Eye (tissue), 1 donor: Measurements from ENCODE around the gene EN2.
"Not testable (repeated sequence)": the region's sequence is repeated elsewhere in the genome, so short reads cannot be mapped to it uniquely, and the experiment has no call there.

Experiments
- DNase-seq: peaks from one replicate; pipeline ENCODE4 v3.0.0-alpha.2; 2015

EN2 gene

DNA sequence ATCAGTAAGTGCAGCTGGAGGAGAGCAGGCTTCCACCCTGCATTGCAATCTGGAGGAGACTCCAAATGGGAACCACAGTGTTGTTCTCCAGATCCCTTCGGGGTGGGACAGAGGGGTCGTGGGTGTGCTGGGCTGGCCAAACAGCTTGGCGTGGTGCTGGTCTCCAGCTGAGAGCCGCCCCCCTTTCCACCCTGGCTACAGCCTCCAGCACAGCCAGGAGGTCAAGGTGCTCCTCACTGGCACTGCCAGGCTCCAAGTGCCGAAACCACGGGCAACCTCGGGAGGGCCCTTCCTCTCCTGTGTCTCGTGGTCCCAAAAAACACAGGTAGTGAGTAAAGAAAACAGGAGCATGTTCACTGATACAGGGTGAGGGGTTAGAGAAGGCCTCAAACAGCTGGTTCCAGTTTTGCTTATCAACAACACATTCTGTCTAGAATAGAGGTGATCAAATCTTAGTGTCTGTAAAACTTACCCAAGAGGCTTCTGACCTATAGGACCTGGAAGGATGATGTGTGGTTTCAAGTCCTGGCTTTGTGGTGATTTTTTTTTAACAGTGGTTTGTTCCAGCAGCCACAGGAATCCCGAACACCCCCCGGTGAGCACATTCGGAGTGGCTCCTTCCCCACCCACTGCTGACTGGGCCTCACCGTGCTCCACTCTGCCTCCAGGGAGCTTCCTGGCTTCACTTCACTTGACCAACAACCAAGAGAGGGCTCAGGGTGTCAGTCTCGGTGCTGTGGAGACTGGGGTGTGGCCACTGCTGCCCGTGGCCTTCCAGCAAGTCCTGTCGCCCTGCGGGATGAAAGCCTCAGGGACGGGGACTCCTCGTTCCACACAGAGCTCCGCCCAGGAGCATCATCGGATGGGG lies 31.2 kb upstream of the EN2 start:
- no peak for DNase-seq

DNA sequence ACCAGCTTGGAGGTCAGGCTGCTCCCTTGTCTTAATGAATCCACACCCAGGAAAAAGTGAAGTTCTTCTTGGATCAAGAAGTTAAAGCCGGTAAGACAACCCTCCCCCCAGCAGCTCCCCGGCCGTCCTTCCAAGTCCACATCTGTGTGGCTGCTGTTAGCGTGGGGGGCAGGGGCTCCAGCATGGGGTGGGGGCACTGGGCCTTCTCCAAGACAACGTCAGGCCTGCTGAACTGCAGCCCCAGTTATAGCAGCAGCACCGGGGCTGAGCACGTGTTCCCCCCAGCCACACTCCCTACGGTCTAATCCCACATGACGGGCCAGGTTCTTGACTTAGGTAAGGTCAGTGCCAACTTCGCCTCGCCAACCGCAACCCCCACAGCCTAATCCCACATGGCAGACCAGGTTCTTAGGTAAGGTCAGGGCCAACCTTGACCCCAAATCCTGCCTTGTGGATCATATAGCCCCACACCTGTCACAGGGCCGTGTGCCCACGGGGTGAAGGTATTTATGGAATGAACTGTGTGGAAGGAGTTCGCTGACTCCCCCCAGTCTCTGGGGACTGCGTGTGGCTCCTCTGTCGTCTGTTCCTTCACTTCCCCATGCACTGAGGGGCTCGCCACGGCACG lies 30.4 kb upstream of the EN2 start:
- DNase-seq: no peak

DNA sequence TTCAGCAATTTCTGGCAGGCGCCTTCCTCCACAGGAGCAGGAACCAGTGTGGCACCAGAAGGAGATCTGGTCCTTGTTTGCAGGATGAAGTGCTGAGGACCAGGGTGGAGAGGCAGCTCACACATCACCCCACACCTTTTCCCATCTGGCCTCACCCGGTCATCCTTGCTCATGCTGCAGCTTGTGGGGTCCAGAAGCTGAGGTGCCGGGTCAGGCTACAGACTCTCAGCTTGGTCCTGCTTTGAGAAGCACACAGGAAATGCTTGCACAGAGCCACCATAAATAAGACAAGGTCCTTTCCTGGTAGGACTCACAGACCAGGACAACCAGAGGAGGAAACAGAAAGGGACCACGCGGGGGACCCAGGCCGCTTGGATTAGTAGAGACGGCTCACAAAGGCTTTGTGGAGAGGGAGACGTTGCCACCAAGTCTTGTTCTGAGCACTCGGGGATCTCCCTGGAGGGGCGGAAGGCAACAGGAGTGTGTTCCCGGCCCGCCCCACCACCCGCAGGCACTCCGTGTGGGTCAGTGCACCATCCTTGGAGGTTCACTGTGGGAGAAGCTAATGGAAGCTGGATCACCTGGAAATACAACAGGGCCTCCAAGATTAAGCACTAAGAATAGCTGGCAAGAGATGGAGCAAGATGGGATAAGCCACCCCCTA lies 29.6 kb upstream of the EN2 start:
- DNase-seq: no peak

- DNase-seq: no peak
These were observed 28.3 kb upstream of the EN2 start for GRCh38 chr7:155429651-155430050.

DNA sequence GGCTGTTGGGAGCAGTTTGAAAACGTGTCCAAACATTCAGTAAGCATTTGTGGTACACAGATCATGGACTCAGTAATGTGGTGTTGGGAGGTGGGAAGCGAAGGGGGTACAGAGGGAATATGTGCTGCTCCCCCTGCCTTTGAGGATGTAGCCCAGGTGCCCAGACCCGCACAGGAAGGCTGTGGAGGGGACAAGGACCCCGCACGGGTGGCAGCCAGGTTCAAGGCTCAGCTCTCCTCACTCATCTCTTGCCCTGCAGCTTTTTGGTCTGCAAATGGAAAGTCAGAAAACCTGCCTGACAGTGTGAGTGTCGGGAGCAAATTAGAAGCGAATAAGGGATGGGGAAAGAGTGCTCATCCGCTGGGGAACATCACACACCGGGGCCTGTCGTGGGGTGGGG lies 27.3 kb upstream of the EN2 start:
- no peak for DNase-seq

GRCh38 chr7:155431231-155431630 lies 26.7 kb upstream of the EN2 start:
- no peak for DNase-seq

DNA sequence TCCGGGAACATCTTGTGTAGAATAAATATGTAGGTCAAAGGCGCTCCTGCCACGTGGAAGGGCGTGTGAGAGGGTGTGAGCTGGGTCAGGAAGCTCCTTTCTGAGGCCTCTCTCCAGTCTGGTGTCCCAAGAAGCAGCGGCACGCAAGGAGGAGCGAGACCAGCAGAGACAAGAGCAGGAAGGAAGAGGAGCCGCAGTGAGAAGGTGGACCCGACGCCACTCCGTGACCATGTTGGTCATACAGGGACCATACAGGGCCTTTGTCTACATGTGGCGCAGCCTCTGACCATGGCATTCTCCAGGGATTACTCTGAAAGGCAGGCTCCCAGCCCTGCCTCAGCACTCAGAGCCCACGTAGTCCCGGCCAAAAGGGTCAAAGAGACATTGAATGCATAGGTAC lies 26.2 kb upstream of the EN2 start:
- no peak for DNase-seq

GRCh38 chr7:155435110-155435509 lies 22.8 kb upstream of the EN2 start:
- no peak for DNase-seq

DNA sequence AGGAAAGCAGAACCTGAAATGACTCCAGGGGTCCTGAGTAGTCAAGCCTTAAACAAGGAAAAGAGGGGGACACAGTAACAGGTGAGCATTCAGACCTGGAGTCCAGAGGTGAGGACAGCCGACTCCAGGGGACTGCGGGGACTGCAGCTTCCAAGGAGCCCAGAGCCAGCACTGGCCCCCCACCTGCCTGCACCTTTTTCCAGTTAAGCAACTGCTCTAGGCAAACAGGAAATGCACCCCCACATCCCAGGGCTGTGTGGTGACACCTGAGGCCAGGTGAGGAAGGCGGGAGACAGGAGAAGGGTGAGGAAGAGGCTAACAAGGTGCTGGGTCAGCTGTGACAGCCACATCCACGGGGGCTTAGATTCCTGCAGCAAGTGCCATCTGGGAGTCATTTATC lies 20.1 kb upstream of the EN2 start:
- no peak for DNase-seq

DNA sequence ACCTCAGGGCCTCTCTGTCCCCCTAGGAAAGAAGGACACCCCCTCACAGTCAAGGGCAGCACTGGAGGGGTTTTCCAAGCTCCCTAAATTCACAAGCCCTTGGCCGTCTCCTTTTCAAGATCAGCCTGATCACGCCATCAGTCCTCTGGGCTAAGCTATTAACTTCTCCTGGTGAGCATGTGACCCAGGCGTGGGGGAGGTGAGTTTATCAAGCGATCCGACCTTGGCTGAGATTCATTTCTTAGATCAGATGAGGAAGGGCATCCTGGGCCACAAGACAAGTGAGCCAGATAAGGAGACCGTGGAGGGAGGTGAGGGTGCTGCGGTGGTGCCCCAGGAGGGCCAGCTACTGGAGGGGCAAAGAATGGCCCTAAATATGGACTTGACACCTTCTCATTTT lies 19.2 kb upstream of the EN2 start:
- no peak for DNase-seq

DNA sequence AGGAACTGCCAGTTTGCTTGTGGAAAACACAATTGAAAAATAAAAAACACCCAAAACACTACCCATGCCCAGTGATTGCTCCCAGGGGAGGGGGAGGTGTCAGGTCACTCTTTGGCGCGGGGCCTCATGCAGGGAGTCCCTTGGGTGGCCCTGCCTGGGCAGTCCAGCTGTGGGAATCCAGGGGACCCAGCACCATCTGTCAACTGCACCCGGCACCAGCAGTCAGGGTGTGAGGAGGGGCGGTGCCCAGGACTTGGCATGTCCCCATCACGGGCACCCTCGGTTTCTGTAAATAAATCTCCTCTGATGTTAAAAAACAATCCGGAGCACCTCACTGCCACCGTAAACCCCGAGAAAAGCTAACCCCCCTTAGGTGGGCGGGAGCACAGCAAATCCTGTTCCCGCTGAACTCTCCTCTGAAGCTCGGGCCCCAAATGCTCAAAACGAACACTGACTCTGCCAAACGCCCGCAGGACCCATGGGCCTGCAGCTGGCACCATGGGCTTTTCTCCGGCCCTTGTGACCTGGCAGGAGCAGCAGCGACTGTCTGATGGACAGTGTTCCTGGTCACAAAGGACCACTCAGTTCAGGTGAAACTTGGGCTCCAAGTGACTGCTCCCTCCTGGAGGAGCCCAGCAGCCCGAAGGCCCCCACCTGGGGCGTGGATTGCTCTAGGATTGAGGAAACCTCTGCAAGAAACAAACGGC lies 18.5 kb upstream of the EN2 start:
- no peak for DNase-seq

DNA sequence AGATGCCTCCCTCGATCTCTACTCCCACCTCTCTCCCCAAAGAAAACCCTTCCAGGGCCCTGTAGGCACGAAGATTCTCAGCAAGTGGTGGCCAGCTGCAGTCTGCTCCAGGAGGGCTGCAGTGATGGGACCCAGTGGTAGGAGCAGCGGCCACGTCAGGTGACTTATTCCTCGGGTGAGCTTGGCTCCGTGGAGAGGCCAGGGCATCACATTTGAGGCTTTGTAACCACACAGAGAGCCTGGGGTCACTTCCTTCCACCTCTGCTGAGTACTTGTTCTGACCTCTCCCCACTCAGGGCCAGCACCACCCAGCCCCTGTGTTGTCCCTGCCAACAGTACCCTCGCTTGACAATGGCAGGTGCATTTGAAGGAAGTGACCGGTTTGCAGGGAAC lies 17.9 kb upstream of the EN2 start:
- DNase-seq: no peak

DNA sequence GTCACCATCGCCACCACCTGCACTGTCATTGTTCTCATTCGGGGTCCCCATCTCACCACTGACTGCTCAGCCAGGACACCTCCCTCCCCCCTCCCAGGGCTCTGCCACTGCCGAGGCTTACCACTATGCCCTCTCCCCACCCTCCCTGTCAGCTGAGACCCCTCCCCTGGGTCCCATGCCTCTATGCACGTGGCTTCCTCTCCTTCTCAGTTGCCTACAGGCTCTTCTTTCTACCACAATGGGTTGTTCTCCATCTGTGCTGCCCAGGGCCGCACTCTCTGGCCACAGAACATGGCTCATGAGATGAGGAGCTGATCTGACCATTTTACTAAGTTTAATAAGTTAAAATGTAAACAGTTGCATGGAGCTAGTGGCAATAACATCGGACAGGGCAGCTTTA lies 16.1 kb upstream of the EN2 start:
- no peak for DNase-seq

GRCh38 chr7:155444746-155445145 lies 13.2 kb upstream of the EN2 start:
- no peak for DNase-seq

DNA sequence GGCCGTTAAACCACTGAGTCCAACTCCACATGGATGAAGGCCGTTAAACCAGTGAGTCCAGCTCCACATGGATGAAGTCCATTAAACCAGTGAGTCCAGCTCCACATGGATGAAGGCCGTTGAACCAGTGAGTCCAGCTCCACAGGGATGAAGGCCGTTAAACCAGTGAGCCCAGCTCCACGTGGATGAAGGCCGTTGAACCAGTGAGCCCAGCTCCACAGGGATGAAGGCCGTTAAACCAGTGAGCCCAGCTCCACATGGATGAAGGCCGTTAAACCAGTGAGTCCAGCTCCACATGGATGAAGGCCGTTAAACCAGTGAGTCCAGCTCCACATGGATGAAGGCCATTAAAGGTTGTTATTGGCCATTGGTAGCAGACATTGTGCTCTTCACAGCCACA lies 12.3 kb upstream of the EN2 start:
- not testable (repeated sequence) for DNase-seq

DNA sequence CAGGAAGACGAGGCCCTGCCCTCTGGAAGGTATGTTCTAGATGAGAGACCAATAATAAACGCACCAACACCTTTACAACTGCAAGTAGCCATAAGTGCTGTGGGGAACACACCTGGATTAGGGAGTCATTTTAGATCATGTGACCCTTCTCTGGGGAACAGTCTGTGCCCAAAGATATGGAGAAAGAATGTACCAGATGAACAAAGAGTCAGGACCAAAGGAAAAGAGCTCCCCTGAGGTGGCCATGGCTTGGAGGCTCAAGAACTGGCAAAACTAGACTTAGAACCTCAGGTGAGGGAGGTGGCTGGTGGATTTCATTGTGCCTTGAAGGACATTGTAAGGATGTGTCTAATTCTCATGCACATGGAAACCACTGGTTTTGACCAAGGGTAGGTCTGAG lies 10.3 kb upstream of the EN2 start:
- no peak for DNase-seq

DNA sequence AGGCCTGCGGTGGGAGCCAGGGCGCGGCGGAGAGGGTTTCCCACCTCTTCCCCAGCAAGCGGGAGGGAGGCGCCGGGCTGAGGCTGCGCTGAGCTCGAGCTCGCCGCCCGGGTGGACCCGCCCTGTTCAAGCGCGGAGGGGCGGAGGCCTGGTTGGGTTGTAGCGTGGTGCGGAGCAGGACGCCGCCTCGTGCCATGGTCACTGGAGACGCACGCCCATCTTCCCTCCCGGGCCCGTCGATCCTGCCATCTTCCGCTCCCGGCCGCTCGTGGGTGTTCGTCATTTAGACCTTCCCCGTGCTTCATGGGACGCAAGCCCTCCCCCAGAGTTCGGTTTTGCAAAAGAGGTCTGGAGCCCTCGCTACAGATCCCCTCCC lies 9.3 kb upstream of the EN2 start:
- DNase-seq: peak; percentile 45

DNA sequence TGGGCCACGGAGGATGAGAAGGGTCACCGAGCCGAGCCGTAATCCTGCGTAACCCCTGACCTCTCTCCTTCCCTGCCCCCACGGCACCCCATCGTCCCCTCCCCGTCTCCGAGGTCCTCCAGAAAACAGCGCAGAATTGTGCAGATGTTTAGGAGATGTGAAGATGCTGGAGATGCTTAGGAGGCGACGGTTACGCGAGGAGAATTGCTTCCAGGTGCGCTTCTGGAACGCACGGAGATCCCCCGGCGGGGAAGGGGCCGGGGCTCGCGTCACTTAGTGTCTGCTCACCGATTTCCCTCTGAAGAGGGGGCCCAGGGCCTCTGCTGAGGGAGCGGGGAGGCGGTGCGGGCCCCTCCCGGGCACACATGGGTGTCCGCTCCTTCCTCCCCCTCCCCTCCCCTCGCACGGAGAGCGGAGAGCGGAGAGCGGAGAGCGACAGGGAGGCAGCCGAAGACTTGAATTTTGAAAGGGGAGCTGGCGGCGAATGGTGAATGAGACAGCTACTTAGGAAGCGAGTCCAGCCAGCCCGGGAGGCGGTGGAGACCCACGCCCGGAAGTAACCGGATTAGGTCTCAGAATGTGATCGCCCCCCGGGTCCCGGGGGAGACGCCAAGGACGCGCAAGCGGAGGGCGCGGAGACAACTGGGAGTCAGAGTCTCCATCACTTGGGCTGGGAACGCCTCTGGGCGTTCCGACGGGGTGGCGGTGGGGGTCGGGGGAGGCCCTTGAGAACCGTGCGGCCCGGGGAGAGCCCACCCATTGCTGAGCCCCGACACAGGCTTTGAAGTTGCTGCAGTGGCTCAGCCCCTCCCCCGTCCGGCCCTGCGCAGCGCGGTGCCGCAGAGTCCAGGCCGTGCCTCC lies 8.7 kb upstream of the EN2 start:
- DNase-seq: peak; percentile 55

DNA sequence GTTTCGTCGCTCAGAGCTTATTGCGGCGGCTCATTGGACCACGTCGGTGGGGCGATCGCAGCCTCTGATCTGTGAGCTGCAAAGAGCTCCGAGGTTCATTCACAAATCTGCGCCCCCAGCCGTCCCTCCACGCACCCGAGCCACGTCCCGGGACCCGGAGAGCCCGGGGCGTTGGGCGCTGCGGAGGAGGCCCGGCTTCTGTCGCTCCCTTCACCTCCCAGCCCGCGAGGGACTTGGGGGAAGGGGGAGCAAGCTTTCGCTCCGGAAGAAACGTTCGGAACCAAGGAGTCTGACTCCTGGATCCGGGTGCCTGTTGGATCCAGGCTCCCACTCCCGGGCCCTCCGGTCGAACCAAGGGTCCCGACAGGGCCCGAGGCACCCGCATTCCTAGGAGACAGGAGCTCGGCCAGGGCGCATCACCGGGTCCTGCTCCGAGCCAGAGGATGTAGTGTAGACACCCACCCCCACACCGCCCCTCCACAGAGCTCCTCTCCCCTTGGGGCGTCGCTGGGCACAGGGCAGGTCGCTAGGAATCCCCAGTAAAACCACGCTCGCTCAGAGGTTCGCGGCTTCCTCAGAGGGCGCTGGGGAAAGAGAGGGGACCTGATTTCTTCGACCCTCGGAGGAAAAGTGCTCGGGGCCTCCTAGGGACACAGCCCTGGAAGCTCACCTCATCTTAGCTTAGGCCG lies 7.9 kb upstream of the EN2 start:
- peak; percentile 50 for DNase-seq

DNA sequence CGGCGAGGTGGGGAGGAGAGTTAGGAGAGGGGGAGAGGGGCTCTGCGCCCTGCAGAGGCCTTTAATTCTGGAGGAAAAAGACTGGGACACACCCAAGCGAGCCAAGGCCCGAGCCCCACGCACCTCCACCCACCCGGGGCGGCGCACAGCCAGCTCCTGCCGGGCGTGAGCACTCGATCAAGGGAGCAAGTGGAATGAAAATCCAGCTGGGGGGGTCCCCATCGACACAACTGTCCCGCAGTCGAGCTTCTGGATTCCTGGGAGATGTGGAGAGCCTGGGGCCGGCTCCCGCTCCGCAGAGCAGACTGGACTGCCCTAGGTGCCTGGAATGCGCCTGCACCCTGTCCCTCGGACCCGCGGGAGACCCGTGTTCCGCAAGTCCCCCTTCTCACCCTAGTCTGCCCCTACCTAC lies 7.4 kb upstream of the EN2 start:
- DNase-seq: no peak

- peak; percentile 70 for DNase-seq
These were observed 6.7 kb upstream of the EN2 start for GRCh38 chr7:155450970-155451801.
